NCI-H82 treated with DMSO at 0.1 percent for 48 hours (cell line): ENCODE results near the gene SEC14L2.
"Not testable (repeated sequence)": the region's sequence is repeated elsewhere in the genome, so short reads cannot be mapped to it uniquely, and the experiment has no call there.

Experiments
- DNase-seq: peaks from one replicate; lab custom pipeline; 2025; ENCODE audit not compliant: unreplicated experiment; lab: John Stamatoyannopoulos, UW

Gene SEC14L2

GRCh38 chr22:30375312-30375849, 21.4 kb upstream of the SEC14L2 start:
- no peak for DNase-seq

- no peak for DNase-seq
These were observed 16.8 kb upstream of the SEC14L2 start for GRCh38 chr22:30380011-30380410.

- DNase-seq: no peak
These were observed 15.6 kb upstream of the SEC14L2 start for GRCh38 chr22:30381264-30381663.

GRCh38 chr22:30382340-30382739, 14.5 kb upstream of the SEC14L2 start:
- no peak for DNase-seq

GRCh38 chr22:30383061-30383460, 13.8 kb upstream of the SEC14L2 start:
- DNase-seq: no peak

- no peak for DNase-seq
These were observed 10.9 kb upstream of the SEC14L2 start for GRCh38 chr22:30385942-30386341.

- DNase-seq: no peak
These were observed 10.2 kb upstream of the SEC14L2 start for GRCh38 chr22:30386608-30386959.

GRCh38 chr22:30386960-30387827, 9.6 kb upstream of the SEC14L2 start, which contains the start of gene RNF215:
RNF215 (minus strand) TSS chr22:30387411; CDS start chr22:30387313, 98 bp downstream.
- DNase-seq: peak; percentile 35

- DNase-seq: peak; percentile 26
These were observed 5.7 kb upstream of the SEC14L2 start for GRCh38 chr22:30390974-30391691.

GRCh38 chr22:30392661-30393321, 4.0 kb upstream of the SEC14L2 start:
- DNase-seq: peak; percentile 92

- no peak for DNase-seq
These were observed 3.5 kb upstream of the SEC14L2 start for GRCh38 chr22:30393322-30393680.

GRCh38 chr22:30393885-30394284, 2.9 kb upstream of the SEC14L2 start:
- no peak for DNase-seq

- no peak for DNase-seq
These were observed 1.1 kb downstream of the SEC14L2 start for GRCh38 chr22:30397656-30398635.

GRCh38 chr22:30398685-30399680, 2.2 kb downstream of the SEC14L2 start:
- DNase-seq: no peak

GRCh38 chr22:30399718-30400117, 2.9 kb downstream of the SEC14L2 start:
- no peak for DNase-seq

GRCh38 chr22:30400159-30400558, 3.3 kb downstream of the SEC14L2 start:
- no peak for DNase-seq

GRCh38 chr22:30401024-30401423, 4.2 kb downstream of the SEC14L2 start:
- not testable (repeated sequence) for DNase-seq

GRCh38 chr22:30402028-30402765, 5.4 kb downstream of the SEC14L2 start:
- DNase-seq: no peak
